GM12874 (cell line): ENCODE data around the gene DCLK1.

Experiments
- TF ChIP-seq, protein P1 (sequence below): IDR thresholded peaks from 2 replicates; pipeline ENCODE4 v1.5.1; 2011; ENCODE audit warnings: low read depth, mild to moderate bottlenecking, control low read depth, low read length, moderate library complexity; ENCODE audit not compliant: insufficient read depth

The DCLK1 gene

DNA sequence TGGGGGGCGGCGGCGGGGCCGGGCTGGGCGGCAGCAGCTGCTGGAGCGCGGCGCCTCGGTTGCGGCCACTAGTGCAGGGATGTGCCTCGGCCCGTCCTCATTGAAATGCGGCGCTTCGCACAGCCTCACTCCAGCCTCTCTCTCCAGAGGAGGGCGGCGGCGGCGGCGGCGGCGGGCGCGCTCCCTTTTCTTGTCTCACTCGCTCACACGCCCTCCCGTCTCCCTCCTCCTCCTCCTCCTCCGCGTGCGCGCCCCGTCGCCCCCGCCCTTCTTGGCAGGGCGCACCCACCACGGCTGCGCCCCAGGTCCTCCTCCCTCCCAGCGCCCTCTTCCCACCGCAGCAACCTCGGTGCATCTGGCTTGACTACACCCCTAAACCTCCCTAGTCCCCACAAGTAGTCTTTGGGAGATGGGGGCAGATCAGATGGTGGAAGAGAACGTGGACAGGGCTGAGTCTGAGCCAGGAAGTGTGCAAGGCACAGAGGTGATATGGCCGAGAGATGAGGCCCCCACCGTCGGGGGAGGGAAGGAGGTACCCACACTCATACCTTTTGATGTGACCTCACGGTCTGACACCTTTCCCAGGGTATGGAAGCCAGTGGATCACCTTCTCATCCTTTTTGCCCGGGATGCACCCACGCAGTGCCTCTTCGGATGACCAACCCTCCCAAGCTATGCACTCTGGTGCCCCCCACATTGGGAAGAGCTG lies at the start of gene DCLK1:
Gene DCLK1 (minus strand): TSS at position 161 of the 709 bp plus-strand sequence.
- TF ChIP-seq, protein P1, sequence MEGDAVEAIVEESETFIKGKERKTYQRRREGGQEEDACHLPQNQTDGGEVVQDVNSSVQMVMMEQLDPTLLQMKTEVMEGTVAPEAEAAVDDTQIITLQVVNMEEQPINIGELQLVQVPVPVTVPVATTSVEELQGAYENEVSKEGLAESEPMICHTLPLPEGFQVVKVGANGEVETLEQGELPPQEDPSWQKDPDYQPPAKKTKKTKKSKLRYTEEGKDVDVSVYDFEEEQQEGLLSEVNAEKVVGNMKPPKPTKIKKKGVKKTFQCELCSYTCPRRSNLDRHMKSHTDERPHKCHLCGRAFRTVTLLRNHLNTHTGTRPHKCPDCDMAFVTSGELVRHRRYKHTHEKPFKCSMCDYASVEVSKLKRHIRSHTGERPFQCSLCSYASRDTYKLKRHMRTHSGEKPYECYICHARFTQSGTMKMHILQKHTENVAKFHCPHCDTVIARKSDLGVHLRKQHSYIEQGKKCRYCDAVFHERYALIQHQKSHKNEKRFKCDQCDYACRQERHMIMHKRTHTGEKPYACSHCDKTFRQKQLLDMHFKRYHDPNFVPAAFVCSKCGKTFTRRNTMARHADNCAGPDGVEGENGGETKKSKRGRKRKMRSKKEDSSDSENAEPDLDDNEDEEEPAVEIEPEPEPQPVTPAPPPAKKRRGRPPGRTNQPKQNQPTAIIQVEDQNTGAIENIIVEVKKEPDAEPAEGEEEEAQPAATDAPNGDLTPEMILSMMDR, result no peak

DNA sequence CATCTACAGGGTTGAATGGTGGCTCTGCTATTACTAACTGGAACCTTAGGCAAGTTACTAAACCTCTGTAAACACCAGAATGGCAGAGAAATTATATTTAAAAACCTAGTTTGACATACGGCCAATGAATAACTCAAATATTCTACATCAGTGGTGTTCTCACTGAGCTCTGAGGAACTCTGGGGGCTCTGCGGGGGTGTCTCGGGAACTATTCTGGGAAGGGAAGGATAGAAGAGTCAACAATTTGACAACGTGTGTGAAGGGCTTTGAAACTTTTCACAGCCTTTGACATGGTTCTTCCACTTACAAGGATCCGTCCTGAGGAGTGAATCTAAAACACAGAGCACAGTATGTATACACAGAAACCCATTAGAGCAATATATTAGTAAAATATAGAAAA lies 44.4 kb upstream of the DCLK1 start:
- TF ChIP-seq, protein P1, result no peak

- TF ChIP-seq, protein P1, result no peak
Observed at GRCh38 chr13:36174923-36175322, 43.7 kb upstream of the DCLK1 start.

GRCh38 chr13:36173571-36174322 lies 42.6 kb upstream of the DCLK1 start:
- TF ChIP-seq, protein P1, result no peak

- TF ChIP-seq, protein P1, result no peak
Observed at GRCh38 chr13:36166046-36166445, 34.9 kb upstream of the DCLK1 start.

DNA sequence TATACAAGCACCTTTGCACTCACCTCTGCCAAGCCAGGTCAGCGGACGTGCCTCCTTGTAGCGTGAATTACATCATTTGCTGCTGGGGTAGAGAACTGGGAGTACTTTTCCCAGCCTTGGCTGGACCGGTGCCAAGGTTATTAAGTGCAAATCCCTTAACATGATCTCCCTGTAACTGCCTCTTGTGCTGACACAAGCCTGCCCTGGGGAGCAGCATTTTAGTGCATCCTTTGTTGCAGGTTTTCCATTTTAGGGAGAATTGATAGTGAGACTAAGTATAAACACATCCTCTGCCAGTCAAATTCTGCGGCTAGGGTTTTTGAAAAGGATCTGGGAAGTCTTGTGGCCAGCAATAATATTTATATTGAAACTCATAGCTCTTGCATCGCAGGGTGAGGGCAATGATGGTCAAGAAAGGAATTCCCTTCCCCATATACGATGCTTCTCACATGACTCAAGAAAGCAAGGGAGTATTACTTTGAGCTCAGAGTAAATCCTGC lies 32.7 kb upstream of the DCLK1 start:
- TF ChIP-seq, protein P1, result no peak

DNA sequence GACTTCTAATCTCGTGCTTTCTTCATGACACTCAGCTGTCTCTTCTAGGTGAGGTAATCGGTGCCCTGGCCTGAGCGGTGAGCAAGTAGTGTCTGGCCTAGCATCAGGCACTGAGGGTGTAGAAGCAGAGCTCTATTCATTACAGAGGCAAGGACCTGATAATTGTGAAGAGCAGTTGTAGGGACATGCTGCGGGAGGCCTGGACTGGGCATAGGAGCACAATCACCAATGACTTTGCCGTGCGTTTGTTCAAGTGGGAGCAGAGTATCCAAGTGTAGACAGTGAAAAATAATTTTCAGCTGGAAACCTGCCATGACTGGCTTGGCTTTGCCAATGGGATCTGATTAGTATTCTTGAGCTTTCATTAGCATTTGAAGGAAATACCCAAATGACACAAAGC lies 32.1 kb upstream of the DCLK1 start:
- TF ChIP-seq, protein P1, result no peak
